Nephron (organoid): Measurements from ENCODE around the gene BACH2.
A peak's percentile ranks its signal among the peaks of the same experiment; 100 is the strongest.

Source experiments
- H3K27ac Mint-ChIP-seq, 3 experiments: 2 replicates each; pipeline ENCODE4 v1.8.0; 2020; ENCODE audit warnings: mixed read lengths in 3 of 3, mild to moderate bottlenecking in 2 of 3, moderate library complexity in 1 of 3
- H3K27me3 Mint-ChIP-seq: 2 replicates; pipeline ENCODE4 v1.8.0; 2021; ENCODE audit warnings: low read depth, mild to moderate bottlenecking, moderate library complexity, mixed read lengths
- H3K36me3 Mint-ChIP-seq: 2 replicates; pipeline ENCODE4 v1.8.0; 2020; ENCODE audit warnings: low read depth, mixed read lengths
- H3K4me1 Mint-ChIP-seq: 2 replicates; pipeline ENCODE4 v1.8.0; 2020; ENCODE audit warnings: mixed read lengths
- H3K4me3 Mint-ChIP-seq, 3 experiments: 2 replicates each; pipeline ENCODE4 v1.8.0; 2020; ENCODE audit warnings: mild to moderate bottlenecking in 3 of 3, mixed read lengths in 3 of 3, moderate library complexity in 2 of 3
- H3K9me3 Mint-ChIP-seq: 2 replicates; pipeline ENCODE4 v1.8.0; 2020; ENCODE audit warnings: mixed read lengths
- TF ChIP-seq, protein P1 (sequence below), 3 experiments: fragments of 200-600 bp; sonication (generic); IDR thresholded peaks; one replicate each; pipeline ENCODE4 v1.5.0; 2021; ENCODE audit warnings: antibody characterized with exemption in 3 of 3; ENCODE audit not compliant: unreplicated experiment in 3 of 3

Gene BACH2

GRCh38 chr6:90233994-90234393 lies 62.6 kb downstream of the BACH2 start:
- Mint-ChIP-seq H3K36me3 (peaks cover 4% of the 10 kb centered on the region), H3K4me3 (no peak overlapping the region)

GRCh38 chr6:90233213-90233612 lies 63.4 kb downstream of the BACH2 start:
- TF ChIP-seq, protein P1, sequence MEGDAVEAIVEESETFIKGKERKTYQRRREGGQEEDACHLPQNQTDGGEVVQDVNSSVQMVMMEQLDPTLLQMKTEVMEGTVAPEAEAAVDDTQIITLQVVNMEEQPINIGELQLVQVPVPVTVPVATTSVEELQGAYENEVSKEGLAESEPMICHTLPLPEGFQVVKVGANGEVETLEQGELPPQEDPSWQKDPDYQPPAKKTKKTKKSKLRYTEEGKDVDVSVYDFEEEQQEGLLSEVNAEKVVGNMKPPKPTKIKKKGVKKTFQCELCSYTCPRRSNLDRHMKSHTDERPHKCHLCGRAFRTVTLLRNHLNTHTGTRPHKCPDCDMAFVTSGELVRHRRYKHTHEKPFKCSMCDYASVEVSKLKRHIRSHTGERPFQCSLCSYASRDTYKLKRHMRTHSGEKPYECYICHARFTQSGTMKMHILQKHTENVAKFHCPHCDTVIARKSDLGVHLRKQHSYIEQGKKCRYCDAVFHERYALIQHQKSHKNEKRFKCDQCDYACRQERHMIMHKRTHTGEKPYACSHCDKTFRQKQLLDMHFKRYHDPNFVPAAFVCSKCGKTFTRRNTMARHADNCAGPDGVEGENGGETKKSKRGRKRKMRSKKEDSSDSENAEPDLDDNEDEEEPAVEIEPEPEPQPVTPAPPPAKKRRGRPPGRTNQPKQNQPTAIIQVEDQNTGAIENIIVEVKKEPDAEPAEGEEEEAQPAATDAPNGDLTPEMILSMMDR (IDR thresholded peaks at IDR 0.05; ENCODE audit: unreplicated experiment in 3 of 3), result no peak
- Mint-ChIP-seq H3K27me3 (no peaks in the 10 kb centered on the region), H3K4me3 (no peak overlapping the region), H3K36me3 (peaks cover 4% of the 10 kb centered on the region), H3K4me1 (peaks cover 49% of the 10 kb centered on the region), H3K9me3 (no peaks in the 10 kb centered on the region), H3K27ac (no peak overlapping the region)

More at GRCh38 chr6:90233994-90234393, 62.6 kb downstream of the BACH2 start:
- no peaks in the 10 kb centered on the region for H3K27me3 Mint-ChIP-seq
- H3K27ac Mint-ChIP-seq, result no peak overlapping the region
- TF ChIP-seq, protein P1 (IDR thresholded peaks at IDR 0.05; ENCODE audit: unreplicated experiment in 3 of 3), result no peak
- H3K4me1 Mint-ChIP-seq, result peaks cover 56% of the 10 kb centered on the region
- no peaks in the 10 kb centered on the region for H3K9me3 Mint-ChIP-seq

DNA sequence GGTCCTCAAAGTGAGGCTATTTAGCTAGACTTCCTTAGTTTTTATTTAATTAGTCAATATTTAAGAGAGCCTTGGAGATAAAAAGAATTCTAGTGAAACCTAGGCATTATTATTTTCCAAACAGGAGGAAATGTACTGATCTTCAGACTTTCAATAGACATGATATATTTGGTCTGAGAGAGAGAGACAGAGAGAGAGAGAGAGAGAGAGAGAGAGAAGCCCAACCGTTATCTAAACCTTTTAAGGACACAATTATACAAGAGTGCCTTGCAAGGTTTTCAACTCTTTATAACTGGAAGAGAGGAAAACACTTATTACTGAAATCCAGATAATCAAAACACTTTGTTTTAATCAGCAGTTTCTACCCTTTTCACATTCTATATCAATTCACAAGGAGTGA lies 64.8 kb downstream of the BACH2 start:
- Mint-ChIP-seq H3K4me3 (no peak overlapping the region), H3K4me1 (peaks cover 54% of the 10 kb centered on the region), H3K27me3 (no peaks in the 10 kb centered on the region), H3K9me3 (no peaks in the 10 kb centered on the region), H3K27ac (peak overlapping the region in 2 of 3 experiments; percentile 2 to 75), H3K36me3 (peaks cover 4% of the 10 kb centered on the region)
- TF ChIP-seq, protein P1 (IDR thresholded peaks at IDR 0.05; ENCODE audit: unreplicated experiment in 3 of 3), result no peak

- Mint-ChIP-seq H3K4me1 (peaks cover 58% of the 10 kb centered on the region), H3K36me3 (peaks cover 3% of the 10 kb centered on the region), H3K9me3 (no peaks in the 10 kb centered on the region), H3K27me3 (no peaks in the 10 kb centered on the region), H3K27ac (peak overlapping the region in 1 of 3 experiments; percentile 16), H3K4me3 (no peak overlapping the region)
- TF ChIP-seq, protein P1 (IDR thresholded peaks at IDR 0.05; ENCODE audit: unreplicated experiment in 3 of 3), result no peak
Observed at GRCh38 chr6:90231308-90231707, 65.3 kb downstream of the BACH2 start.

DNA sequence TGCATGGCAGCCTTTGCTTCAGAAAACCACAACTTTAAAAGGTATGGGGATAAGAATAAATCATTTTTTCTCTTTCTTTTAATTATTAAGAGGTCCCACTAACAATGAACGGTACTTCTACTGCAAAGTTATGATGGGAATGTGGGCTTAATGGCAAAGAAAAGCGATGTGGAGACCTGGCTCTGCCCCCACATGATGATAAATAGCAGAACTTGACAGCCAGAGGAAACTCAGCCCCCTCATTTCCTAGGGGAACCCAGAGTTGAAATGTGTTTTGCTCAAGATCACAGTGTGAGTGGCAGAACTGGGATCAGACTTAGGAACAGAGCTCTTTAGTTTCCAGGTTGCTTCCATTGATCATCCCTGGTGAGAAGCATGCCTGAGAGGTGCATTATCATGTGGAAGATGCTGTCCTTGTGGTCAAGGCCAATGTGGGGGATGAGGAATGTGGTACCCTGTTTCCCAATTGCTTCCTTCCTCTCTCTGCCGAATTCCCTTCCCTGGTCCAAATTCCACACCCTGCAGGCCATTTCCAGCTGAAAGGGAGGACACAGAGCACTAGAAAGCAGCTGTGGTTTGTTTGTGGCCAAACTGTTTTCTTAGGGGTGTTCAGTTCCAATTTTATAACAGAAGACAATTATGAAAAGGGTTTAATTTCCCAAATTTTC lies 66.0 kb downstream of the BACH2 start:
- Mint-ChIP-seq H3K36me3 (no peaks in the 10 kb centered on the region), H3K4me1 (peaks cover 57% of the 10 kb centered on the region), H3K9me3 (no peaks in the 10 kb centered on the region), H3K4me3 (no peak overlapping the region), H3K27me3 (no peaks in the 10 kb centered on the region), H3K27ac (peak overlapping the region; percentile 17 to 71 (median 64))
- TF ChIP-seq, protein P1 (IDR thresholded peaks at IDR 0.05; ENCODE audit: unreplicated experiment in 3 of 3), result no peak
